HCT116 (cell line): ENCODE results near the gene LRRC70. TPM values are rescaled to one million over a fixed set of nuclear protein-coding genes. Genes with fewer than 3 reads are reported as not detected.

Experiments used
- ATAC-seq: fragments of 200-7000 bp; cut with Tn5 transposase; 2 replicates; pipeline ENCODE4 v1.9.1; 2020; ENCODE audit warnings: mild to moderate bottlenecking, moderate library complexity
- BruUV-seq: library from RNA; stranded (reverse); fragments of 400-500 nt; replicated peaks from 2 replicates; lab custom pipeline; 2021; lab: Mats Ljungman, UMichigan
- CTCF ChIA-PET: fragments of 300-600 bp; sonication (Branson Sonifier 250); formaldehyde crosslinking; loops from one replicate; lab custom pipeline; 2021; ENCODE audit warnings: antibody characterized with exemption; lab: Charles Lee
- POLR2A ChIA-PET: fragments of 300-600, 350-600 bp; sonication (Branson Sonifier 250); formaldehyde crosslinking; loops from one replicate; lab custom pipeline; 2021; ENCODE audit warnings: antibody characterized with exemption; lab: Charles Lee
- RAD21 ChIA-PET, 2 experiments: fragments of 300-600 bp; sonication (Branson Sonifier 250); formaldehyde crosslinking; loops; one replicate each; lab custom pipeline; 2023; ENCODE audit warnings: low total read pairs in 2 of 2; ENCODE audit not compliant: uncharacterized antibody in 2 of 2, unreplicated experiment in 2 of 2, low non-redundant PET in 1 of 2; lab: Charles Lee
- DNase-seq: peaks from one replicate; pipeline ENCODE4 v3.0.0-alpha.2; 2010; ENCODE audit warnings: low read depth, low spot score
- H2AFZ ChIP-seq: fragments of 200-600 bp; shearing (Covaris generic), sonication (generic); 2 replicates; pipeline ENCODE4 v1.6.1; 2017; ENCODE audit warnings: low read depth, mixed run types, mixed read lengths, antibody characterized with exemption, low read length; ENCODE audit not compliant: poor library complexity, severe bottlenecking
- H3K27ac ChIP-seq: 2 replicates; pipeline ENCODE4 v1.5.1; 2012; ENCODE audit warnings: low read depth, low read length
- H3K27me3 ChIP-seq: fragments of 200-600 bp; sonication (generic); 2 replicates; pipeline ENCODE4 v1.6.1; 2016; ENCODE audit warnings: mixed run types, low read length, mixed read lengths; ENCODE audit not compliant: insufficient read depth
- H3K36me3 ChIP-seq, 2 experiments: fragments of 200-500 bp in 1 of 2; fragments of 200-600 bp in 1 of 2; sonication (Bioruptor generic) in 1 of 2; sonication (generic) in 1 of 2; 2 replicates each; pipeline versions ENCODE4 v1.5.1 to v1.6.1; 2014 to 2016; ENCODE audit warnings: low read length in 2 of 2, inconsistent platforms in 1 of 2, mixed read lengths in 1 of 2, mixed run types in 1 of 2; ENCODE audit not compliant: insufficient read depth in 2 of 2, control insufficient read depth in 1 of 2
- H3K4me1 ChIP-seq, 2 experiments: fragments of 200-600 bp in 1 of 2; sonication (generic) in 1 of 2; 2 replicates each; pipeline versions ENCODE4 v1.5.1 to v1.6.1; 2012 to 2017; ENCODE audit warnings: low read length in 2 of 2, inconsistent platforms in 1 of 2, mild to moderate bottlenecking in 1 of 2, mixed read lengths in 1 of 2, mixed run types in 1 of 2, moderate library complexity in 1 of 2; ENCODE audit not compliant: insufficient read depth in 2 of 2, control insufficient read depth in 1 of 2
- H3K4me2 ChIP-seq: fragments of 200-600 bp; sonication (generic); 2 replicates; pipeline ENCODE4 v1.6.1; 2017; ENCODE audit warnings: mixed run types, low read length, mixed read lengths
- H3K4me3 ChIP-seq, 2 experiments: fragments of 200-600 bp in 1 of 2; sonication (generic) in 1 of 2; replicated peaks in 1 of 2; 2 replicates each; pipeline ENCODE4 v1.5.1; 2011 to 2016; ENCODE audit warnings: low read length in 2 of 2, control low read depth in 1 of 2, low read depth in 1 of 2, mild to moderate bottlenecking in 1 of 2, mixed read lengths in 1 of 2, mixed run types in 1 of 2
- H3K79me2 ChIP-seq: fragments of 200-600 bp; sonication (generic); 2 replicates; pipeline ENCODE4 v1.6.1; 2017; ENCODE audit warnings: mild to moderate bottlenecking, mixed run types, low read length, moderate library complexity, mixed read lengths; ENCODE audit not compliant: insufficient read depth
- H3K9ac ChIP-seq: fragments of 200-600 bp; sonication (generic); 2 replicates; pipeline ENCODE4 v1.6.1; 2016; ENCODE audit warnings: low read length, mixed read lengths
- H3K9me2 ChIP-seq: fragments of 200-600 bp; sonication (generic), shearing (Covaris generic); 2 replicates; pipeline ENCODE4 v1.6.1; 2017; ENCODE audit warnings: mixed run types, mild to moderate bottlenecking, moderate library complexity; ENCODE audit not compliant: insufficient read depth
- H3K9me3 ChIP-seq, 2 experiments: fragments of 200-500 bp in 1 of 2; fragments of 200-600 bp in 1 of 2; sonication (Bioruptor generic) in 1 of 2; sonication (generic) in 1 of 2; 2 replicates each; pipeline ENCODE4 v1.6.1; 2014 to 2017; ENCODE audit warnings: low read length in 2 of 2, mixed read lengths in 2 of 2, inconsistent platforms in 1 of 2, low read depth in 1 of 2, mild to moderate bottlenecking in 1 of 2, mixed run types in 1 of 2, moderate library complexity in 1 of 2; ENCODE audit not compliant: control insufficient read depth in 1 of 2, insufficient read depth in 1 of 2
- H4K20me1 ChIP-seq: fragments of 200-600 bp; sonication (generic), shearing (Covaris generic); 2 replicates; pipeline ENCODE4 v1.6.1; 2017; ENCODE audit warnings: mixed run types, mild to moderate bottlenecking, moderate library complexity; ENCODE audit not compliant: insufficient read depth
- CEBPB ChIP-seq: IDR thresholded peaks from 2 replicates; pipeline ENCODE4 v1.6.1; 2012; ENCODE audit warnings: low read depth
- ELF1 ChIP-seq: IDR thresholded peaks from 2 replicates; pipeline ENCODE4 v1.6.1; 2012; ENCODE audit warnings: low read depth, borderline replicate concordance
- EZH2 ChIP-seq: fragments of 200-600 bp; sonication (generic); IDR thresholded peaks from 2 replicates; pipeline ENCODE4 v1.6.1; 2017; ENCODE audit warnings: antibody characterized with exemption, mixed run types
- FOSL1 ChIP-seq: IDR thresholded peaks from 2 replicates; pipeline ENCODE4 v1.6.1; 2012; ENCODE audit warnings: low read depth
- JUND ChIP-seq: IDR thresholded peaks from 2 replicates; pipeline ENCODE4 v1.6.1; 2012
- POLR2A ChIP-seq: IDR thresholded peaks from 2 replicates; pipeline ENCODE4 v1.7.0; 2011; ENCODE audit warnings: borderline replicate concordance; ENCODE audit not compliant: insufficient read depth, insufficient read length; ENCODE audit errors: extremely low read depth
- POLR2AphosphoS5 ChIP-seq: IDR thresholded peaks from 2 replicates; pipeline ENCODE4 v1.6.1; 2011; ENCODE audit warnings: mild to moderate bottlenecking, low read depth, low read length, moderate library complexity
- RAD21 ChIP-seq: IDR thresholded peaks from 2 replicates; pipeline ENCODE4 v1.6.1; 2012; ENCODE audit warnings: low read depth, mild to moderate bottlenecking
- SIN3A ChIP-seq: IDR thresholded peaks from 2 replicates; pipeline ENCODE4 v1.6.1; 2012; ENCODE audit warnings: low read depth
- SP1 ChIP-seq: IDR thresholded peaks from 2 replicates; pipeline ENCODE4 v1.6.1; 2012; ENCODE audit warnings: low read depth
- SRF ChIP-seq: IDR thresholded peaks from 2 replicates; pipeline ENCODE4 v1.6.1; 2012; ENCODE audit warnings: low read depth
- TCF7L2 ChIP-seq: IDR thresholded peaks from 2 replicates; pipeline ENCODE4 v1.7.0; 2011; ENCODE audit warnings: borderline replicate concordance, inconsistent platforms; ENCODE audit not compliant: insufficient read depth, insufficient read length; ENCODE audit errors: extremely low read depth
- YY1 ChIP-seq: IDR thresholded peaks from 2 replicates; pipeline ENCODE4 v1.6.1; 2011; ENCODE audit warnings: low read length, low read depth, moderate library complexity, mild to moderate bottlenecking; ENCODE audit not compliant: insufficient replicate concordance; ENCODE audit errors: extremely low read depth
- ZFX ChIP-seq: fragments of 450-650 bp; IDR thresholded peaks from 2 replicates; pipeline ENCODE4 v1.6.1; 2017
- ZNF274 ChIP-seq: fragments of 200-500 bp; sonication (Bioruptor generic); IDR thresholded peaks from 2 replicates; pipeline ENCODE4 v1.6.1; 2014; ENCODE audit warnings: mild to moderate bottlenecking, low read depth, low read length, inconsistent platforms
- intact Hi-C: fragments of 100-400 bp; cut with micrococcal nuclease; formaldehyde crosslinking; loops from 2 replicates; pipeline ENCODE4 v1.10.0; 2022
- total RNA-seq: library from RNA; stranded (reverse); gene quantifications from one replicate; pipeline ENCODE4 v1.2.1, GENCODE V29; 2021; ENCODE audit not compliant: unreplicated experiment
- TF ChIP-seq, protein P1 (sequence below): IDR thresholded peaks from 2 replicates; pipeline ENCODE4 v1.6.1; 2012
- TF ChIP-seq, protein P2 (sequence below): IDR thresholded peaks from 2 replicates; pipeline ENCODE4 v1.6.1; 2012; ENCODE audit warnings: low read depth
- TF ChIP-seq, protein P3 (sequence below), 3 experiments: fragments of 200-600 bp in 1 of 3; sonication (generic) in 1 of 3; IDR thresholded peaks in 2 of 3; conservative IDR thresholded peaks in 1 of 3; 2 replicates each; pipeline ENCODE4 v1.5.1; 2012 to 2017; ENCODE audit warnings: low read depth in 2 of 3, low read length in 2 of 3, antibody characterized with exemption in 1 of 3, borderline replicate concordance in 1 of 3, control low read depth in 1 of 3, mild to moderate bottlenecking in 1 of 3, mixed read lengths in 1 of 3, mixed run types in 1 of 3, moderate library complexity in 1 of 3; ENCODE audit not compliant: insufficient read depth in 1 of 3
- TF ChIP-seq, protein P4 (sequence below): IDR thresholded peaks from 2 replicates; pipeline ENCODE4 v1.6.1; 2011; ENCODE audit warnings: mild to moderate bottlenecking, low read length, moderate library complexity; ENCODE audit not compliant: insufficient replicate concordance; ENCODE audit errors: extremely low read depth
- TF ChIP-seq, protein P5 (sequence below): IDR thresholded peaks from 2 replicates; pipeline ENCODE4 v1.6.1; 2012

Gene LRRC70
- total RNA-seq, 1 experiment from 2014 or later: 0.37 TPM

DNA sequence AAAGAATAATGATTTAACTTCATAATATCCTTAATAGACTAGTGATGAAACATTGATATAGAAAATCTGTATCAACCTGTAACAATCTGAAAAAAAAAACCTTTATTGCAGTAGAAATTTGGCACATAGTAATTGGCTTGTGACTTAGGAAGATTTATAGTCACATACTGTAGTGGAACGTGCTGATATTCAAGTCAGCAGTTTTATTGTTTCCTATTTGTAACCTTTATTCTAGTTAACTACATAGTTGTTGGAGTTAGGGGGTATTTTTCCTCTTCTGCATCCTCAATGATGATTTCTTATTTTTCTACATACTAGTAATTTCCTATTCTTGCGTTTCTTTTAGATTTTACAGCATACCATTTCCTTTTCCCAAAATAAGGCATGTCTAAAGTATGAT, 14.5 kb upstream of the LRRC70 start:
- Histone ChIP-seq H3K4me2 (no peak overlapping the region), H3K36me3 (no peaks in the 10 kb centered on the region), H3K79me2 (peaks cover 6% of the 10 kb centered on the region; the same call in 1 of the 2 replicates), H3K27me3 (no peaks in the 10 kb centered on the region), H3K9me3 (no peaks in the 10 kb centered on the region), H3K9me2 (no peaks in the 10 kb centered on the region), H2AFZ (no peak overlapping the region), H3K4me1 (no peaks in the 10 kb centered on the region), H3K27ac (no peak overlapping the region), H3K4me3 (no peak overlapping the region), H3K9ac (no peak overlapping the region), H4K20me1 (no peaks in the 10 kb centered on the region)
- ChIA-PET POLR2A (no interaction called here), RAD21 (no interaction called here), CTCF (no interaction called here)
- no peak for DNase-seq
- TF ChIP-seq, protein P1, sequence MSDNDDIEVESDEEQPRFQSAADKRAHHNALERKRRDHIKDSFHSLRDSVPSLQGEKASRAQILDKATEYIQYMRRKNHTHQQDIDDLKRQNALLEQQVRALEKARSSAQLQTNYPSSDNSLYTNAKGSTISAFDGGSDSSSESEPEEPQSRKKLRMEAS: no peak
- TF ChIP-seq, protein P2, sequence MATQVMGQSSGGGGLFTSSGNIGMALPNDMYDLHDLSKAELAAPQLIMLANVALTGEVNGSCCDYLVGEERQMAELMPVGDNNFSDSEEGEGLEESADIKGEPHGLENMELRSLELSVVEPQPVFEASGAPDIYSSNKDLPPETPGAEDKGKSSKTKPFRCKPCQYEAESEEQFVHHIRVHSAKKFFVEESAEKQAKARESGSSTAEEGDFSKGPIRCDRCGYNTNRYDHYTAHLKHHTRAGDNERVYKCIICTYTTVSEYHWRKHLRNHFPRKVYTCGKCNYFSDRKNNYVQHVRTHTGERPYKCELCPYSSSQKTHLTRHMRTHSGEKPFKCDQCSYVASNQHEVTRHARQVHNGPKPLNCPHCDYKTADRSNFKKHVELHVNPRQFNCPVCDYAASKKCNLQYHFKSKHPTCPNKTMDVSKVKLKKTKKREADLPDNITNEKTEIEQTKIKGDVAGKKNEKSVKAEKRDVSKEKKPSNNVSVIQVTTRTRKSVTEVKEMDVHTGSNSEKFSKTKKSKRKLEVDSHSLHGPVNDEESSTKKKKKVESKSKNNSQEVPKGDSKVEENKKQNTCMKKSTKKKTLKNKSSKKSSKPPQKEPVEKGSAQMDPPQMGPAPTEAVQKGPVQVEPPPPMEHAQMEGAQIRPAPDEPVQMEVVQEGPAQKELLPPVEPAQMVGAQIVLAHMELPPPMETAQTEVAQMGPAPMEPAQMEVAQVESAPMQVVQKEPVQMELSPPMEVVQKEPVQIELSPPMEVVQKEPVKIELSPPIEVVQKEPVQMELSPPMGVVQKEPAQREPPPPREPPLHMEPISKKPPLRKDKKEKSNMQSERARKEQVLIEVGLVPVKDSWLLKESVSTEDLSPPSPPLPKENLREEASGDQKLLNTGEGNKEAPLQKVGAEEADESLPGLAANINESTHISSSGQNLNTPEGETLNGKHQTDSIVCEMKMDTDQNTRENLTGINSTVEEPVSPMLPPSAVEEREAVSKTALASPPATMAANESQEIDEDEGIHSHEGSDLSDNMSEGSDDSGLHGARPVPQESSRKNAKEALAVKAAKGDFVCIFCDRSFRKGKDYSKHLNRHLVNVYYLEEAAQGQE: no peak
- TF ChIP-seq SIN3A: no peak
- TF ChIP-seq, protein P3, sequence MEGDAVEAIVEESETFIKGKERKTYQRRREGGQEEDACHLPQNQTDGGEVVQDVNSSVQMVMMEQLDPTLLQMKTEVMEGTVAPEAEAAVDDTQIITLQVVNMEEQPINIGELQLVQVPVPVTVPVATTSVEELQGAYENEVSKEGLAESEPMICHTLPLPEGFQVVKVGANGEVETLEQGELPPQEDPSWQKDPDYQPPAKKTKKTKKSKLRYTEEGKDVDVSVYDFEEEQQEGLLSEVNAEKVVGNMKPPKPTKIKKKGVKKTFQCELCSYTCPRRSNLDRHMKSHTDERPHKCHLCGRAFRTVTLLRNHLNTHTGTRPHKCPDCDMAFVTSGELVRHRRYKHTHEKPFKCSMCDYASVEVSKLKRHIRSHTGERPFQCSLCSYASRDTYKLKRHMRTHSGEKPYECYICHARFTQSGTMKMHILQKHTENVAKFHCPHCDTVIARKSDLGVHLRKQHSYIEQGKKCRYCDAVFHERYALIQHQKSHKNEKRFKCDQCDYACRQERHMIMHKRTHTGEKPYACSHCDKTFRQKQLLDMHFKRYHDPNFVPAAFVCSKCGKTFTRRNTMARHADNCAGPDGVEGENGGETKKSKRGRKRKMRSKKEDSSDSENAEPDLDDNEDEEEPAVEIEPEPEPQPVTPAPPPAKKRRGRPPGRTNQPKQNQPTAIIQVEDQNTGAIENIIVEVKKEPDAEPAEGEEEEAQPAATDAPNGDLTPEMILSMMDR (IDR thresholded peaks at IDR 0.05 in 2 of 3, conservative IDR thresholded peaks at IDR 0.05 in 1 of 3; ENCODE audit: borderline replicate concordance in 1 of 3, insufficient read depth in 1 of 3, low read depth in 2 of 3, low read length in 2 of 3): no peak
- TF ChIP-seq CEBPB: no peak
- TF ChIP-seq EZH2: no peak
- TF ChIP-seq RAD21: no peak
- no peak for TF ChIP-seq FOSL1
- no peak for TF ChIP-seq YY1
- no peak for TF ChIP-seq ZNF274
- TF ChIP-seq, protein P4, sequence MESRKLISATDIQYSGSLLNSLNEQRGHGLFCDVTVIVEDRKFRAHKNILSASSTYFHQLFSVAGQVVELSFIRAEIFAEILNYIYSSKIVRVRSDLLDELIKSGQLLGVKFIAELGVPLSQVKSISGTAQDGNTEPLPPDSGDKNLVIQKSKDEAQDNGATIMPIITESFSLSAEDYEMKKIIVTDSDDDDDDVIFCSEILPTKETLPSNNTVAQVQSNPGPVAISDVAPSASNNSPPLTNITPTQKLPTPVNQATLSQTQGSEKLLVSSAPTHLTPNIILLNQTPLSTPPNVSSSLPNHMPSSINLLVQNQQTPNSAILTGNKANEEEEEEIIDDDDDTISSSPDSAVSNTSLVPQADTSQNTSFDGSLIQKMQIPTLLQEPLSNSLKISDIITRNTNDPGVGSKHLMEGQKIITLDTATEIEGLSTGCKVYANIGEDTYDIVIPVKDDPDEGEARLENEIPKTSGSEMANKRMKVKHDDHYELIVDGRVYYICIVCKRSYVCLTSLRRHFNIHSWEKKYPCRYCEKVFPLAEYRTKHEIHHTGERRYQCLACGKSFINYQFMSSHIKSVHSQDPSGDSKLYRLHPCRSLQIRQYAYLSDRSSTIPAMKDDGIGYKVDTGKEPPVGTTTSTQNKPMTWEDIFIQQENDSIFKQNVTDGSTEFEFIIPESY: no peak
- no peak for TF ChIP-seq POLR2A
- no peak for TF ChIP-seq JUND
- TF ChIP-seq, protein P5, sequence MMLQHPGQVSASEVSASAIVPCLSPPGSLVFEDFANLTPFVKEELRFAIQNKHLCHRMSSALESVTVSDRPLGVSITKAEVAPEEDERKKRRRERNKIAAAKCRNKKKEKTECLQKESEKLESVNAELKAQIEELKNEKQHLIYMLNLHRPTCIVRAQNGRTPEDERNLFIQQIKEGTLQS: no peak
- TF ChIP-seq ZFX: no peak
- TF ChIP-seq SRF: no peak
- TF ChIP-seq SP1: no peak
- TF ChIP-seq POLR2AphosphoS5: no peak
- TF ChIP-seq ELF1: no peak
- TF ChIP-seq TCF7L2: no peak
- no peak for ATAC-seq
- no TSS peak for BruUV-seq
- intact Hi-C loops: no loop called here
